Stimulated activated CD4-positive, alpha-beta T cell treated with anti-CD3 and anti-CD28 coated beads, Interleukin-1b, Interleukin-23, amount 100 ng/mL, for 1 hour (primary cell): ENCODE results near the gene NAALADL2.
"Not testable (repeated sequence)": the region's sequence is repeated elsewhere in the genome, so short reads cannot be mapped to it uniquely, and the experiment has no call there.

Experiments used
- DNase-seq, 2 donors: peaks; one replicate each; pipeline ENCODE4 v3.0.0-alpha.2; 2020; ENCODE audit warnings: low read depth in 2 of 2

Gene NAALADL2

GRCh38 chr3:175580318-175580717, 721.2 kb downstream of the NAALADL2 start:
- no peak for DNase-seq

GRCh38 chr3:175585898-175586297, 726.8 kb downstream of the NAALADL2 start:
- DNase-seq, result no peak

GRCh38 chr3:175590745-175591144, 731.6 kb downstream of the NAALADL2 start:
- DNase-seq, result no peak

DNA sequence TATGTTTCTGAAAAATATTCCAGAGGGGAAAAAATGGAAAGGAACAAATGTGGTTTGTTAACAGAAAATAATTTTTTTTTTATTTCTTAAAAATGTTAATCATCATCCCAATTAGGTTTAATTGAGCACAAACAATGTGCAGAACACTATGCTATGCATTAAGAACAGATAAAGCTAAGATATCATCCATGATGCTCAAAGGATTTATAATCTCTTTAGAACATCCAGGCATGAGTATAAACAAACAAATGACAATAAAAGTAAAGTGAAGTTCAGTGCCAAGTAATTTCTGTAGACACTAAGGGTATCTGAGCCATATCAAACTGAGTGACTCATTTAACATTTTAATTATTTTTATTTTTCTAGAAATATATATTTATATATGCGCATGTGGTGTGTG, 732.2 kb downstream of the NAALADL2 start:
- DNase-seq, result no peak

DNA sequence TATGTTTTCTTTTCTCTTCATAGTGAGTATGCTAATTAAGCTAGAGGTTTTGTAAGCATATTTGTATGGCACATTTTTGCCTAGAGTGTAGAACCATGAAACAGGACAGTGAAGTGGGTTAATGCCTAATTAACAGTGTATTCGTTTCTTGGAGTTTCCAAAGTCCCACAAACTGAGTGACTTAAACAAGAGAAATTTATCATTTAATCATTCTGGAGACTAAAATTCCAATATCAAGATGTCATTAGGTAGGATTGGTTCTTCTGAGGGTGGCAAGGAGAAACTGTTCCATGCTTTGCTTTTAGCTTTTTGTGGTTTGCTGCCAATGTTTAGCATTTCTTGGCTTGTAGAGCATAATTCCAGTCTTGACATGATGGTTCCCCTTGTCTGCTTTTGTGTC, 734.2 kb downstream of the NAALADL2 start:
- no peak for DNase-seq

GRCh38 chr3:175598740-175599139, 739.6 kb downstream of the NAALADL2 start:
- DNase-seq, result no peak

- DNase-seq, result no peak
These were observed 742.4 kb downstream of the NAALADL2 start for GRCh38 chr3:175601521-175601920.

DNA sequence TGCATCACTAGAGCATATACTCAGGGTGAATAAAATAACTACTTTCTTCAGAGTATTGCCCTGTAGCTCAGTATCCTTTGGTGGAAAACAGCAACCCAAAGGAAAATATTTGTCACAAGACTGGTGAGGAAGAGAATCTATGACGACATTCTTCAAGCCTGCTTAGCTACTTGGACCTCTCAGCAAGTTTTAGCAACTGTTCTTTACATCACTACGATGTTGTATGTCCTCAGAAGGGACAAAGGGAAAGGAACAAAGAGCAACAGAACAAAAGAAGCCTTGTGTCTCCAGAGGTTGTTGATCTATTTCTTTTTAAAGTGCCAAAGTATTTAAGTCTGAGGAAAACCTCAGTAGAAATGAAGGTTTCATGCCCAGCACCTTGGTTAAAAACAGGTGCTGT, 746.7 kb downstream of the NAALADL2 start:
- DNase-seq, result no peak

DNA sequence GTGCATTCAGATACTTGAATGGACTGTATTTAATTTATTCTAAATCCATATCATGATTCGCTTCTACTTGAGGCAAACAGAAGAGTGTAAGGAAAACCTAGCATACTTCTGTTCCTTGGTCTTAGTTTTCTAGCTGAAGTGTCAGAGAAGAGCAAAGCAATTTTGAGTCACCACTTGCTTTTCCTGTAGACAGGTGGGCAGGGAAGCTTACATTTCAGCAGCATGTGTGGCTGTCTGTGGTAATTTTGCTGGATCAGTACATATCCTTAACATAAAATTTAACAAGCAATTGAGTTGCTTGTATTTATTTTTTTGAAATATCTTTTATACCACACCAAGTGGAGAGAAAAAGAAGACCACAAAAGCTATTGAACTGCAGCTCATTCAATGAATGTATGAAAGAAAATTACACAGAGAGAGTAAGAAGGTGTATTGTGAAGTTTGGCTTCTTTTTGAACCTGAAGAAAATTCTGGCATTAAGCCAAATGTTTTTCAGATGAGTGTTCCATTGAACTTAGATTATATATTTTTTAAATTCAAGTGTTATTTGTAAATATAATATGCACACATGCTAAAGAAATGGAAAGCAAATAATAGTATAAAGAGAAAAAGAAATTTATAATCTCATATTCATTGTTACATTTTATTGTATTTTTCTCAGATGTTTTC, 747.6 kb downstream of the NAALADL2 start:
- no peak for DNase-seq

- no peak for DNase-seq
These were observed 749.2 kb downstream of the NAALADL2 start for GRCh38 chr3:175608356-175608755.

- no peak for DNase-seq
These were observed 749.8 kb downstream of the NAALADL2 start for GRCh38 chr3:175608911-175609310.

DNA sequence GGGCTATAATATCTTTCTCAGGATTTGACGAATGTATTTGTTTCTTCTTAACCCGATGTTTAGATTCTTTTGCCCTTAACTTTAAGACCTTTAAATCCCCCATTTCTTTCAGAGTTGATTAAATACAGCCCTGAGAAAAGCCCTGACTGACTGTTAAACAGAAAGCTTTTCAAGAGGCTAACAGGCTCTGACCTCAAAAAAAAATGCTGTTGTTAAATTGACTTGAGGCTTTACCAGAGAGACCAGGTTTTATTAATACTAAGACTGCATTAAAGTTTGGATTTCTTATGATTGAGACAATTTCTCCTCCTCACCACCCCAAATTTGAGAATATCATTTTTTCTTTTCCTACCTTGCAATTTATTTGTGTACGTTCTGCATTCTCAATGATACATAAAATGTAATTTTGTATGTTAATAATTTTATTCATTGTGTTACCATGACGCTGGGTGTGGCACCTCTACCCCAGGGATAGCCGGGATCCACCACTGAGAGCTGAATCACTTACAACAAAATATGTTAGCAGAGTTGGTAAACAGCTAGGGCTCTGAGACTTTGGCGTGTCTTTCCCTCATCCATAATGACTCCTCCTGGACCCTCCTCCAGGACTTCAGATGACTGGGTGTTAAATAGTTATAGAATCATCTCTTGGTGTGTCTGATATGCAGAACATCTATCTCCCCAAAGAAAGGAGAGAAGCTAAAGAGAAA, 753.5 kb downstream of the NAALADL2 start:
- no peak for DNase-seq

DNA sequence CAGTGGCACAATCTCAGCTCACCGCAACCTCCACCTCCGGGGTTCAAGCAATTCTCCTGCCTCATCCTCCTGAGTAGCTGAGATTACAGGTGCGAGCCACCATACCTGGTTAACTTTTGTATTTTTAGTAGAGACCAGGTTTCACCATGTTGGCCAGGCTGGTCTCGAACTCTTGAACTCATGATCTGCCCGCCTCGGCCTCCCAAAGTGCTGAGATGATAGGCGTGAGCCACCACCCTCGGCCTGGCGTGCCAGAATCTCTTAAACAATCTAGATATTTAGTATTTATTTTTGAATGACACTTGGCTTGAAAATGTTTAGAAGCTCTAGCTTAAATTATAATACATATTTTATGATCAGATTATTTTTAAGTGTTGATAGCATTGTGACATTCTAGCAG, 755.0 kb downstream of the NAALADL2 start:
- DNase-seq, result not testable (repeated sequence)

- DNase-seq, result no peak
These were observed 758.1 kb downstream of the NAALADL2 start for GRCh38 chr3:175617247-175617646.

DNA sequence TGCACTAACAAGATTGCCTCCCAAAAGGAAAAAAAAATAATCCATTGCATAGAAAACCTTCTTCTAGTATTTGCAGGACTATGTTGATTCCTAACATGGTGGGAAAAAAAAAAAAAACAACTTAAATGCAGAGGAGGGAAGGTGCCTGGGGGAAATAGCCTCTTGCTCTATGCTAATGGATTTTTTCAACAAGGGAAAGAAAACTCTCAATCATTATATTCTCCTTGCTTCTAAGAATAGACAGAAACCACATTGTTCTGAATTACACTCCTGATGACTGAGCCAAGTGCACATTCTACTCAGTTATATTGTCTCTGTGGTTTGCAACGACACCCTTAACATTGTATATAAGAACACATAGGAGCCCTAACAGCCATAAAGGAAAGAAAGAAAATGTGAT, 760.2 kb downstream of the NAALADL2 start:
- DNase-seq, result no peak

- no peak for DNase-seq
These were observed 761.0 kb downstream of the NAALADL2 start for GRCh38 chr3:175620093-175620492.

GRCh38 chr3:175620532-175620931, 761.4 kb downstream of the NAALADL2 start:
- DNase-seq, result no peak

- no peak for DNase-seq
These were observed 781.8 kb downstream of the NAALADL2 start for GRCh38 chr3:175640958-175641357.

GRCh38 chr3:175646865-175647264, 787.7 kb downstream of the NAALADL2 start:
- no peak for DNase-seq

DNA sequence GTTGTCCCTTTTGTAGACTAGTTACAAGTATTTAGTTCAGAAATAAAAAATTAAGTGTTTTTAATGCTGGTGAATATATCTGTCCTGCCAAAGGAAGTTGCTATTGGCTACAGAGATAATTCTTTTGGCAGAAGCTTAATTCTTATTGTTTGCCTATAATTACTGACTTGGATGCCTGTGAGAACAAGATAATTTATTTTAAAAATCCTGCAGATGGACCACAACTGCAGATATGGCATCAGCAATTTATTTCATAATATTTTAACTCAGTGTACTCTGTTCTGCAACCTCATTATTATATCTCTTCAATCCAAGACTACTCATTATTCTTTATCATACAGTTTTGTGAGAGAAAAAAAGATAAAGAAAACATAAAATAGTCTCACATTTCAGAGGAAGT, 789.8 kb downstream of the NAALADL2 start:
- no peak for DNase-seq

DNA sequence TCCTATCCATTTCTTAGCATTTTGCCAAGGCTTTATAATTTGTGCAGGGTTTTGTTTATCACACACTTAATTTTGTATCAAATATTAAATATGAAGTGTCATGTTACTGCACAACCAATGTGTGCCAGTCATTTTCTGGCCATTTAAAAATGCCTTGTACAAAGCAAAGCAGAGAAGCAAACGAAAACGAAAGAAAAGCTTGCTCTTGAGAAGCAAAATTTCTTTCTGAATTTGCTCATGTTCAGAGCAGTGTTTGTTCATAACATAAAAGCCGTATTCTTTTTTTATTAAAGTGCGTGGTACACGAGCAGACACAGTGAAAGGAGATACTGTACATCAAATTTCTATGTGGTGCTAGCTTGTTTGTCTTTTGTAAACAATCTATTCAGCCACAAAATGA, 792.6 kb downstream of the NAALADL2 start:
- no peak for DNase-seq

DNA sequence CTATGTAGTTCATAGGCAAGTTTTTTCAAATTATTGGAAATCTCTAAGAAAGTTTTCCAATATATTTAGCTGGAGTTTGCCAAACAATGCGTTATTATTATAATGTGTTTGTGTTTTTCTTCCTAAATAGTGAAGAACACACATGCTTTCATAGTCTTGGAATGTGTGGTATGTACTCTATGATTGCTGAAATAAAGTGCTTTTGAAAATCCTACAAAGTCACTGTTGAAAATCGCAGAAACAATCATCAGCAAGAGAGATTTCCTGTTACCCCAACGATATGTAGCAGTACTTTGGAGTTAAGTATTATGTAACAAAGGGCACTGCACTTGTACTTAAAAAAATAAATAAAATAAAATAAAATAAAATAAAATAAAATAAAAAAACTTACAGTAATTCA, 796.2 kb downstream of the NAALADL2 start:
- DNase-seq, result no peak

DNA sequence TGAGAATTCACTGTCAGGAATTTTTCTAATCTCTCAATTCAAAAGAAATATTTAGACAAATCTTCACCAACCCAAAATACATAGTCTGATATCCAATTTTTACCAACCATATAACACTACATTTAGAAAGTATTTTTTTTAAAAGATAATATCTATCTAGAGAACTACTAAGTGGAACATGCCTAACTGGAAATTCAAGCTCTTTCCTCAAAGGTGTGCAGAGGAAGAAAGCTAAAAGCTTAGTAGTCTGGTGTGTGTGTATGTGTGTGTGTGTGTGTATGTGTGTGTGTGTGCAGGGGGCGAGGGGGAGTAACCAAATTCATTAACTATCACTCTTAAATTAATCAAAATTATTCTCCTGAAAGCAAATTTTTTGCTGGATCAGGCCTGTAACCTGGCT, 797.3 kb downstream of the NAALADL2 start:
- no peak for DNase-seq
